Measurements from ENCODE around the gene GREB1. TPM values are rescaled to one million over a fixed set of nuclear protein-coding genes. Genes with fewer than 3 reads are reported as not detected.

The GREB1 gene
- total RNA-seq: 0.13 and 1.4 TPM in 2 replicates

GRCh38 chr2:11533278-11534070 lies at the start of gene GREB1:
Gene GREB1, plus strand, starts transcription at chr2:11534045. Its CDS starts 22,570 bp downstream, at chr2:11556615.

GRCh38 chr2:11669454-11670291 lies 135.8 kb downstream of the GREB1 start, which contains the start of gene NTSR2:
Gene NTSR2, minus strand, starts transcription at chr2:11670195. Its CDS starts 66 bp downstream, at chr2:11670129.

Other genes starting within 250 kb of the GREB1 start
- gene ROCK2, start 189.4 kb upstream of the GREB1 start, total RNA-seq: 16.5 and 20.4 TPM in 2 replicates
- gene E2F6, start 67.9 kb upstream of the GREB1 start, total RNA-seq: 10.6 and 11.2 TPM in 2 replicates
- not detected in 2 replicates for gene NTSR2, start 136.2 kb downstream of the GREB1 start, total RNA-seq
- 31.1 and 35.0 TPM in 2 replicates for gene LPIN1, start 212.6 kb downstream of the GREB1 start, total RNA-seq

All from epithelial cell of alveolus of lung (primary cell).